ENCODE results near the gene SYP.

DNA sequence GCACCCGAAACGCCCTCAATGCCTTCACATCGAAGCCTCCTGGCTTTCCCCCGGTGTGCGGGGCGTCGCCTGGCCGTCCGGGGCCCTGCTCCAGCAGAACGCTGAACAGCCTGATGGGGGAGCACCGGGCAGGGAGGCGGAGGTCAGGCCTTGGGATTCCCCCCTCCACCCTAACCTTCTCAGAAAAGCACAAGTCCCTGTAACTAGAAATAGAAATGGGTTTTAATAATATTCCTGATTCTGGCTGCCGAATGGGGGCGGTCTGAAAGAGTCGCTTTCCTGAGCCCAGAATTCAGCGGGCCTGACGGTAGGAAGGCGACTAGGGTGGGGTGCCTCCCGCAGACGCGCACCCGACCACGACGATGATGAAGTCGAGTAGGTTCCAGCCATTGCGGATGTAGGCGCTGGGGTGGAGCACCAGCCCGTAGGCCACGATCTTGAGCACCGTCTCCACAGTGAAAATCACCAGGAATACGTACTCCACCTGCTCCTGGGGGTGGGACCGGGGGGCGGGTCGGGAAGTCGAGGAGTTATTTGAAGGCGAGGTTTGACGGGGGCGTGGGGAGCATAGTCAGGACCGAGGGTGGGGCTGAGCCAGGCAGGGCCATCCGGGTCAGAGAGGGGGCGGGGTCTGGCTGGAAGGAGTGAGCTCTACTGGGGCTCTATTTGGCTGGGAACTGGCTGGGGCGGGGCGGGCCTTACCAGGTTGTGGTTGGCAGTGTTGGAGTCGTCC is 30.7 kb upstream of the SYP start:
- TF ChIP-seq CTCF (IDR thresholded peaks at IDR 0.05): no peak
- no peak for TF ChIP-seq POLR2A (IDR thresholded peaks at IDR 0.05)
